ENCODE measurements around the gene SKIL. TPM values are rescaled to one million over a fixed set of nuclear protein-coding genes. Genes with fewer than 3 reads are reported as not detected.
"Not testable (repeated sequence)": the region's sequence is repeated elsewhere in the genome, so short reads cannot be mapped to it uniquely, and the experiment has no call there.

The SKIL gene, protein sequence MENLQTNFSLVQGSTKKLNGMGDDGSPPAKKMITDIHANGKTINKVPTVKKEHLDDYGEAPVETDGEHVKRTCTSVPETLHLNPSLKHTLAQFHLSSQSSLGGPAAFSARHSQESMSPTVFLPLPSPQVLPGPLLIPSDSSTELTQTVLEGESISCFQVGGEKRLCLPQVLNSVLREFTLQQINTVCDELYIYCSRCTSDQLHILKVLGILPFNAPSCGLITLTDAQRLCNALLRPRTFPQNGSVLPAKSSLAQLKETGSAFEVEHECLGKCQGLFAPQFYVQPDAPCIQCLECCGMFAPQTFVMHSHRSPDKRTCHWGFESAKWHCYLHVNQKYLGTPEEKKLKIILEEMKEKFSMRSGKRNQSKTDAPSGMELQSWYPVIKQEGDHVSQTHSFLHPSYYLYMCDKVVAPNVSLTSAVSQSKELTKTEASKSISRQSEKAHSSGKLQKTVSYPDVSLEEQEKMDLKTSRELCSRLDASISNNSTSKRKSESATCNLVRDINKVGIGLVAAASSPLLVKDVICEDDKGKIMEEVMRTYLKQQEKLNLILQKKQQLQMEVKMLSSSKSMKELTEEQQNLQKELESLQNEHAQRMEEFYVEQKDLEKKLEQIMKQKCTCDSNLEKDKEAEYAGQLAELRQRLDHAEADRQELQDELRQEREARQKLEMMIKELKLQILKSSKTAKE
- total RNA-seq (2014; rRNA removed), result 29.0 and 29.6 TPM in 2 replicates
- polyA plus RNA-seq (2012), result 10.8 TPM

DNA sequence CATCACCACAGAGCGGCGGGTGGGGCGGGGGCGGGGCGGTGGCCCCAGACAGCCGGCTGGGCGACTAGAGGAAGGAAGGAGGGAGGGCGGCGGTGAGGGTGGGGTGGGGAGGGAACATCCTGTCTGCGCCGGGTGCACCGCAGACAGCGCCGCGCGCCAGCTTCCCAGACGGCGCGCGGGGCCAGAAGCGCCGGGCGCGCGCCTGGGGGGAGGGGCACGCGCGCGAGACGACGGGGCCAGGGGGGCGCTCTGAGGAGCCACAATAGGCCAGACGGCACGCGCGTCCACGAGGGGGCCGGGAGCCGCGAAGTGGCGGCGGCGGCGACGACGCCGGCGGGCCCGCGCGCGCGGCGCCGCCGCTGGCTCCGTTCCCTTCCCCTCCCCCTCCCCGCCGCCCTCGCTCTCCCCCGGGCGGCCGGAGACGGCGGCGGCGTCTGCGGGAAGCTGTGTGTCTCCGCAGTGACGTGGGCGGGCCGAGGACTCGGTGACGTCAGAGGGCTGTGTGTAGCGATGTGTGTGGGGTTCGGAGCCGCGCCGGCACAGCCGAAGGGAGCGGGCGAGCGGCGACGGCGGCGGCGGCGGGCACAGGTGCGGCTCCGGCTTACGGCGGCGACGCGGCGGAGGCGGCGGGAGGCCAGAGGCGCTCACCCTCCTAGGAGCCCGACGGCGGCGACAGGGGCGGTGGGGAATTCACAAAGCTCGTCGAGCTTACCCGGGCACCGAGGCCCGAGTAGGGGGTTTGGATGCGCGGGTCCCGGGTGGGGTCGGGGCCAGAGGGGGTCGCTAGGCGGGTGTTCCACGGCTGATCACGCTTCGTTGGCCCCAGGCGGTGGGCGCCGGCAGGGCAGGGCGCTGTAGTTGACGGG is at the start of gene SKIL:
SKIL (plus strand) TSS at position 540 of the 866 bp plus-strand sequence. CDS start 2,617 bp downstream, outside the sequence.
- peak; percentile 94 for DNase-seq (ENCODE audit: low read depth)

DNA sequence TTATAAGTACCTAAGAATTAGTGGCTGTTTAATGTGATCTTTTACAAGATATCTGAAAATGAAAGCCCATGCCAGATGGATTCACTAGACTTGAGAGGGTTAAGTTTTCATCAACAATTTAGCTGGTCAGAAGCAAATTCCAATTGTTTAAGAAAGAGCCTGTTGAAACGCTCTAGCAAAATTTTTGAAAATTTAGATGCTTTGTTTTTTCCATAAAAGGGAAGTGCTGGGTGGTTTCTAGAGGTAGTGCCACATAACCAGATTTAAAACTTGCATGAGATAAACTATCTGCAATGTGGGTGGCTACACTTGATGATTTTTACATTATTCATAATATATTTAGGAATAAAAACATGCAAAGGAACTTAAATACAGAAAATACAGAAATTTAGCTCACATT is 48.5 kb upstream of the SKIL start:
- no peak for DNase-seq (ENCODE audit: low read depth)

DNA sequence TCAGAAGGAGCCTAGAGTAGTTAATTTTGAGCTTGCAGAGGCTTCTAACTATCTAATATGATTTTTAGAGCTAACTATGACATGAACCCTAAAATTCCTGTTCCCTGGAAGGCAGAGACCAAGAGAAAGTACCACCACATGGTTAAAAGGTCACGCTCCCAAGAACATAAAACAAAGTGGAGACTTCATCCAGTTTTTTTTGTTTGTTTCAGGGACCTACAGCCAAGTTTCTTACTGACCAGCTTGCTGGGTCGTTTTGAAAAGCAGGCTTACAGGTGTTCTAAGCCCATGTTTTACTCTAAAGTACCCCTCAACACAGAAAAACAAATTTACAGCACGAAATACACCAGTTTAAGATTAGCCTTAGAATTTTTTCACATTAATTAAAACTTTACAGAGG is 39.6 kb upstream of the SKIL start:
- no peak for DNase-seq (ENCODE audit: low read depth)

DNA sequence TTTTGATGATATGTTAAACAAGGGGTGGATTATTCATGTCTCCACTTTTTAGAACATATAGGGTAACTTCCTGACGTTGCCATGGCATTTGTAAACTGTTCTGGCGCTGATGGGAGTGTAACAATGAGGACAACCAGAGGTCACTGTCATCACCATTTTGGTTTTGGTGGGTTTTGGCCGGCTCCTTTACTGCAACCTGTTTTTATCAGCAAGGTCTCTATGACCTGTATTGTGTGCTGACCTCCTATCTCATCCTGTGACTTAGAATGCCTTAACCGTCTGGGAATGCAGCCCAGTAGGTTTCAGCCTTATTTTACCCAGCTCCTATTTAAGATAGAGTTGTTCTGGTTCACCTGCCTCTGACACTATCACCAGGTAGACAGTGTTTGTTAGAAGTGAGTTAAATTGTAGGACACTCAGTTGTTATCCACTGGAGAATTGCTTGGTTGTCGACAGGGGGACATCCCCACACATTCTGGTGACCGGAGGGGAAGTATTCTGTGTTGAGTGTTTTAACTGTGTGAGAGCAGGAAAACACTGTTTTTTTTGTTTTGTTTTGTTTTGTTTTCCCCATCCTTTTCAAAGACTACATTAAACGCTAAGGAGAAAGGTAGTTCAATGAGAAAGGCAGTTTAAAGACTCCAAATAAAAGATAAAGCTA is 36.9 kb upstream of the SKIL start:
- DNase-seq (ENCODE audit: low read depth), result no peak

DNA sequence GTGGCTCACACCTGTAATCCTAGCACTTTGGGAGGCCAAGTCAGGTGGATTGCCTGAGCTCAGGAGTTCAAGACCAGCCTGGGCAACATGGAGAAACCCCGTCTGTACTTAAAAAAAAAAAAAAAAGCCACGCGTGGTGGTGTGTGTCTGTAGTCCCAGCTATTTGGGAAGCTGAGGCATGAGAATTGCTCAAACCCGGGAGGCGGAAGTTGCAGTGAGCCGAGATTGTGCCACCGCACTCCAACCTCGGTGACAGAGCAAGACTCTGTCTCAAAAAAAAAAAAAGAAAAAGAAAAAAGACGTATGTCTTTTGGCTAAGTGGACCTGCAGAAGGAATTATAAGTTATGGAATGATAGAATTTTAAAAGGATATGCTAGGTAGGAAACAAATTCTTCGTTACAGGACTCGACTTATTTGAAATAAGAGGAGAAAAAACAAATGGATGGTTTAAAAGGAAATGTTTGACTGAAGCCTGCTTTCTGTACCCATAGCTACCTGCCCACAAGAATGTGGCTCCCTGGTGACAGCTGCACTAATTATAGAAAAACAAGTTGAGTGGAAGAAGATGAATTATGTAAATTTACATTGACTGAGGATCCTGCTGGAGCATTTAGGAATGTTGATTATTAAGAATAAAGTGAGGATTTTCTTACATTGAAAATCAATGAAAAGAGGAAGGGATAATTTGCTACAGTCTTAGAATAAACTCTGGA is 36.0 kb upstream of the SKIL start:
- peak; percentile 68 for DNase-seq (ENCODE audit: low read depth)

DNA sequence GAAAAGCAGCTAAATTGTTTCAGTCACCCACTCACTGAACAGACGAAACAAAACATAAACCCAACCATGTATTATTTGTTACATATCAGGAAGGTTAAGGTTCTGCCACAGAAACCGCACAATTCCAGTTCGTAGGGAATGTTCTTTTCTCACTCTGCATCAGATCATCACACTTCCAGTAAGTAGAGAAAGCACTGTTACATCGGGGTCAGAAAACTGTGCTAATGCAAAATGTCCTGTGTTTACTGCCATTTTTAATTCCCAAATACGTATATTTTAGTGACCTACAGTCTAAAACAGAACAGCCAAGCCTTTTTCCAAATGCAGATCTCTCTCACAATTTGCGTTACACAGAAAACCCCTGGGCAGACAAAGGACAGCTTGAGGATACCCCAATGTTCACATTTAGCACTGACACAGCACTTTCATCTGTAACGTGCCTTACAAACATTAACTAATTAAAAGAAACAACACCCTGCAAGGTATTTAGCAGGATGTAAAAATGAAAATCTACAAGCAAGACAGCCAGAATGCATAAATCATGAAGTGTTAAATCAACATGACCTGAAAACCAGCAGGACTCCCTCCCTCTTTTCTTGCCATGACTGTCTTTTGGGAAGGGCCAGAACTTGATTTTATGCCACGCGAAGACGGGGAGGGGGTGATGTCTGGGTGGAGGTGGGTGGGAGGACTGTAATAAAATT is 34.8 kb upstream of the SKIL start:
- DNase-seq (ENCODE audit: low read depth), result peak; percentile 63

DNA sequence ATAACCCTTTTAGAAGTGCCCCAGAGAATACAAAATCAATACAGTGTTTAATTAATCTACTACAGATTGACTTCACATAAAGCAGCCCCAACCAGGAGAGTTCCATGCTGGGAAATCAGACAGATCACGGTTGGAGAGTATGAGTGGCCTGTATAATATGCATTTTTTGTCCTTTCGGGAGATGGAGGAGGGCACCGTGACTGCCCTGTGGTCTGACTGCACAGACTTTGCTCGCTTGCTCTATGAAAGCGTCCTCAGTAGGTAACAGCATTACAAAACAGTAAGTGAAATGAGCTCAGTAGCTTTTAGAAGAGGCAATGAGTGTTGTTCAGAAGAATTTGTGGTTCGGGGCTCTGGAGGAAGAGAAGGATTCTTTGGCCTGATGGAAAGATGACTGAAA is 34.2 kb upstream of the SKIL start:
- peak; percentile 59 for DNase-seq (ENCODE audit: low read depth)

DNA sequence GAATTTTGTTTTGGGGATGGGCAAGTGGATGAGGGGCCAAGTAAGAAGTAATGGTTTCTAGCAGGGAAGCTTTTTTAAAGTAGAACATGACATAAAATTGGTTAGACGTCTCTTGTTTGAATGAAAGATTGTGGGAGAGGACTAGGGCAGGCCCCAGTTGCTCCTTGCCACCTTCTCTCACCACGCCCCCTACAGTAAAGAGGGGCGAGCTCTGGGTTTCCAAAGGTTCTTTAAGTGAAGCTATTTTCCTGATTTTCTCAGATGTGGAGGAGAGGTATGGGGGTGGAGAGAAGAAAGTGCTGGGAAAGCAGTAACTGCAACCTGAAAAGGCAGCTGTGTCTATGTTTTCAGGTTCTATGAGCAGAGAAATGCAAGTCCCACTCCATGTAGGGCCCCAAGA is 32.6 kb upstream of the SKIL start:
- no peak for DNase-seq (ENCODE audit: low read depth)

DNA sequence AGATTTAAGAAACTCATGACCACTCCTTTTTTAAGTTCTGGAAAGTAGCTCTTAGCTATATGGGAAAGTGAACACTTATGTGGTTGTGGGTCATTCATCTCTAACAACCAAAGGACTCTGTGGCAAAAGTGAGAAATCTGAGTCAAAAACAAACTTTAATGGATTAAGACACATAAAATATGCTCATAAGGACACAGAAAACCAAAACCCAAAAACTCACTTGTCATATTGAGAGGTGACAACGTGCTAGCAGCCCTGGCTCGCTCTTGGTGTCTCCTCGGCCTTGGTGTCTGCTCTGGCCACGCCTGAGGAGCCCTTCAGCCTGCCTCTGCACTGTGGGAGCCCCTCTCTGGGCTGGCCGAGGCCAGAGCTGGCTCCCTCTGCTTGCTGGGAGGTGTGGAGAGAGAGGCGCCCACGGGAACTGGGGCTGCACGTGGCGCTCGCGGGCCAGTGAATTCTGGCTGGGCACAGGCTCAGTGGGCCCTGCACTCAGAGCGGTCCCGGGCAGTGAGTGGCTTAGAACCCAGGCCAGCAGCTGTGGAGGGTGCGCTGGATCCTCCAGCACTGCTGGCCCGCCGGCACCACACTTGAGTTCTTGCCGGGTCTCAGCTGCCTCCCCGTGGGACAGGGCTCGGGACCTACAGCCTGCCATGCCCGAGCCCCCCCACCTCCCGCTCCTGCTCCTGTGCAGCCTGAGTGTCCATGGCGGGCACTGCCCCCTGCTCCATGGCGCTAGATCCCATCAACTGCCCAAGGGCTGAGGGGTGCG is 30.3 kb upstream of the SKIL start:
- no peak for DNase-seq (ENCODE audit: low read depth)

DNA sequence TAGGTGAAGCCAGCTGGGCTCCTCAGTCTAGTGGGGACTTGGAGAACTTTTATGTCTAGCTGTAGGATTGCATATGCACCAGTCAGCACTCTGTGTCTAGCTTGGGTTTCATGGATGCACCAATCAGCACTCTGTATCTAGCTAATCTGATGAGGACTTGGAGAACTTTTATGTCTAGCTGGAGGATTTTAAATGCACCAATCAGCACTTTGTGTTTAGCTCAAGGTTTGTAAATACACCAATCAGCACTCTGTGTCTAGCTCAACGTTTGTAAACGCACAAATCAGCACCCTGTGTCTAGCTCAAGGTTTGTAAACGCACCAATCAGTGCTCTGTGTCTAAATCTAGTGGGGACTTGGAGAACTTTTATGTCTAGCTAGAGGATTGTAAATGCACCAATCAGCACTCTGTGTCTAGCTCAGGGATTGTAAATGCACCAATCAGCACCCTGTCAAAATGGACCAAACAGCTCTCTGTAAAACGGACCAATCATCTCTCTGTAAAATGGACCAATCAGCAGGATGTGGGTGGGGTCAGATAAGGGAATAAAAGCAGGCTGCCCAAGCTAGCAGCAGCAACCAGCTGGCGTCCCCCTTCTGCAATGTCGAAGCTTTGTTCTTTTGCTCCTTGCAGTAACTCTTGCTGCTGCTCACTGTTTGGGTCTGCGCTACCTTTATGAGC is 29.5 kb upstream of the SKIL start:
- not testable (repeated sequence) for DNase-seq (ENCODE audit: low read depth)

DNA sequence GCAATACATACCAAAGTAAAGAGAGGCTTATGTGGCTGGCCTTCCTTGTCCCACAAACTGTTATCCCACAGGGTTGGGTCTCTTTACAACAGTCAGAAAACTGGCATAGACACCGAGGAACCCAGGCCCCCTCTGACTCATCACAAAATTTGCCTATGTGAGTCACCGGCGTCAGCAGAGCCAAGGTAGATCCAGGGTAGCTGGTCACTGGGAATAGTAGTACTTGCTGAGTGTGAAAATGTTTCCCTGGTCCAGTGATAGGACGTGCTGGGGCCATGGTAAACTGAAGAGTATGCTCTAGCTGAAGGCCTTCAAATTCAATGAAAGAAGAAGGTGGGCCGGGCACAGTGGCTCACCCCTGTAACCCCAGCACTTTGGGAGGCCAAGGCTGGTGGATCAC is 27.1 kb upstream of the SKIL start:
- DNase-seq (ENCODE audit: low read depth), result peak; percentile 39

DNA sequence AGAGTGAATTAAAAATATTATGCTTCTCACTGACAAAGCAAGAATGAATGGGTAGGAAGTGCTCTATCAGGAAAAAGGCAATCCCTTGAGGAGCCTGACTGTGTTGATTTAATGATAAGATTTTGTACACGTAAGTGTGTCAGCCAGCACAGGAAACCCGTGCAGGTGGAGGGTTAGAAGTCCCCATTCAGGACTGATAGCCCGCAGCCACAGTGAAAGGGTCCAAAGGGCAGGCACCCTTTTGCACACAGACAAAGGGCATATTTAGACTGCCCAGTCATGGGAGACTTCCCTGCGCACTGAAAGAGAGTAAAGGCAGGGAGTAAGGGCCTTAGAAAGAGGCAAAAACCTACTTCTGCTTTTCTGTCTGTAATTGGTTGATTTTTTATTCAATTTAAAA is 26.4 kb upstream of the SKIL start:
- DNase-seq (ENCODE audit: low read depth), result no peak

DNA sequence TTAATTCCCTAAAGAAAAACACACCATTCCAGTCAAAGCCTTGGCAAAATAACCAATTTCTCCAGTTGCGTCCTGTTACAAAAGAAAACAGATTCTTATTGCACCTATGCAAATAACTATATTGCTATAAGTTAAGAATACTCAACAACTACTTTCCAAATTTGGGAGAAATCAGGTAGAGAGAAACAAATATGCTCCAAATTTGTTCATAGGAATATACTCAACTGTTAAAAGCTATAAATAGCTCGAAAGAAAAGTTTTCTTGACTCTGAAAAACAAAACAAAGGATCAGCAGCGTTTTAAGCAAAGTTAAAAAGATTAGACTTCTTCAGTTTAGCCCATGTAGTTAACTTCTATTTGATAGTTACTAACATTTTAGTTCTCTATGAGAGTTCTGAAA is 20.1 kb upstream of the SKIL start:
- no peak for DNase-seq (ENCODE audit: low read depth)

DNA sequence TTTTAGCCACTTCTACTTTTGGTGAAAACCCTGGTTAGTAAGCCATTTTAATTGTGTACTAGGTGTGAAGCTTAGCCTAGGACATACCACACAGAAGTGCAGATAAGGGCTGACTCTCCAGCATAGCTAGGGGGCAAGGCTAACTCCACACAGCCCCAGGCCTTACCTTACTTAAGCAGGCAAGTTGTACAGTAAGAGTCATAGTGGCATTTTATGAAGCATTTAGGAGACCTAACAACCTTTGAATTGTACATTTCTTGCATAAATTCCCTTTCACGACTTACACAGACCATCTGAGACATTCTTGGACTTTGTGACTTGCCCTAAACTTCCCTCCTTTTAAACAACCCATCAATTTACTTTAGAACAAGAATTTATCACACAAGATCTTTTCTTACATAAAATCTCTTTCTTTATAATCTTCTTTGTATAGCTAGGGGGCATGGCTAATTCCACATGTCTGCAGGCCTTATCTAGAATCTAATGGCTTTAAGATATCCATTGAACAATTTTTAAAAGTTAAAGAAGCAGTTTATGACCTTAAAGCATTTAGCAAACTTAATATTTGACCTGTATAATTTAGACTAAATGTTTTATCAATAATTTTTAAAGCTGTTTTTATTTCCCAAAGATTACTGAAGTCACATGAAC is 18.7 kb upstream of the SKIL start:
- DNase-seq (ENCODE audit: low read depth), result no peak

DNA sequence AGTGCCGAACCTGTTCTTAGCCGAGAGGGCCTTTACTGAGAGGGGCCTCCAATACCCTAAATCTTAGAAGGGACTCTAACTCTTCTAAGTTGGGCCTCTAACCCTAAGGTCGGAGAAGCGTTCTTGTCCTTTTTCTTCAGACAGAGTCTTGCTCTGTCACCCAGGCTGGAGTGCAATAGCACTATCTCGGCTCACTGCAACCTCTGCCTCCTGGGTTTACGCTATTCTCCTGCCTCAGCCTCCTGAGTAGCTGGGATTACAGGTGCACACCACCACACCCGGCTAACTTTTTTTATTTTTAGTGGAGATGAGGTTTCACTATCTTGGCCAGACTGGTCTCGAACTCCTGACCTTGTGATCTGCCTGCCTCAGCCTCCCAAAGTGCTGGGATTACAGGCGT is 15.2 kb upstream of the SKIL start:
- not testable (repeated sequence) for DNase-seq (ENCODE audit: low read depth)

DNA sequence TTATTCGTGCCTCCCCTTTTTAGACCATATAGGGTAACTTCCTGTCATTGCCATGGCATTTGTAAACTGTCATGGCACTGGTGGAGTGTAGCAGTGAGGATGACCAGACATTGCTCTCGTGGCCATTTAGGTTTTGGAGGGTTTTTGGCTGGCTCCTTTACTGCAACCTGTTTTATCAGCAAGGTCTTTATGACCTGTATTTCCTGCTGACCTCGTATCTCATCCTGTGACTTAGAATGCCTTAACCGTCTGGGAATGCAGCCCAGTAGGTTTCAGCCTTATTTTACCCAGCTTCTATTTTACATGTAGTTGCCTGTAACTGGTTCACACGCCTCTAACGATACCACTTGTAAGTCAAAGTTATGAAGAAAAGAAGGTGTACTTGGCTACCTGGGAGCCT is 13.7 kb upstream of the SKIL start:
- not testable (repeated sequence) for DNase-seq (ENCODE audit: low read depth)

DNA sequence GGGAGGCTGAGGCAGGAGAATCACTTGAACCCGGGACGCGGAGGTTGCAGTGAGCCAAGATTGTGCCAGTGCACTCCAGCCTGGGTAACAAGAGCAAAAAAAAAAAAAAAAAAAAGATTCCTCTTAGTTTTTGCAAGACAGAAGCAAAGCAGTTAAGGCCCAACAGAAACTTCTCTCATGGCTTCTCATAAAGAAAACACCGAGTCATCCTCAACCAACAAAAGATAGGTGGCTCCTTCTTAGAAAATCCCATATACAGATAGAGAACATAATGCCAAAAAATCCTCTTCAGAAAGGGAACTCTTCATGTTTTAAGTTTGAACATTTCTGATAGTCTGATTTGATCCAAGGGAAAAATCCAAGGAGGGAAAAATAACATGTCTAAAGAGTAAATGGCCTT is 12.5 kb upstream of the SKIL start:
- DNase-seq (ENCODE audit: low read depth), result no peak
